ENCODE results near the gene TMEM106A. TPM values are rescaled to one million over a fixed set of nuclear protein-coding genes. Genes with fewer than 3 reads are reported as not detected.
"Not testable (repeated sequence)": the region's sequence is repeated elsewhere in the genome, so short reads cannot be mapped to it uniquely, and the experiment has no call there.

Gene TMEM106A
- total RNA-seq, 1 donor from 2014 or later: 18.2 TPM

- H3K27me3 Mint-ChIP-seq (ENCODE audit: insufficient read depth): no peaks in the 10 kb centered on the region
- DNase-seq (ENCODE audit: low spot score): no peak
- H3K9me3 Mint-ChIP-seq: no peaks in the 10 kb centered on the region
- intact Hi-C loops (cut with micrococcal nuclease): no loop called here
- no peaks in the 10 kb centered on the region for H3K4me1 Mint-ChIP-seq (ENCODE audit: low read depth)
- no peak overlapping the region for H3K27ac Mint-ChIP-seq
- peaks cover 57% of the 10 kb centered on the region for H3K36me3 Mint-ChIP-seq (ENCODE audit: low read depth)
- no peak overlapping the region for H3K4me3 Mint-ChIP-seq
Measured at GRCh38 chr17:43193251-43193650, 18.4 kb upstream of the TMEM106A start.

- H3K4me1 Mint-ChIP-seq (ENCODE audit: low read depth): no peaks in the 10 kb centered on the region
Measured at GRCh38 chr17:43199633-43200032, 12.0 kb upstream of the TMEM106A start.

GRCh38 chr17:43200127-43200526, 11.5 kb upstream of the TMEM106A start:
- Mint-ChIP-seq H3K27ac (no peak overlapping the region), H3K36me3 (ENCODE audit: low read depth) (peaks cover 52% of the 10 kb centered on the region), H3K4me3 (no peak overlapping the region), H3K27me3 (ENCODE audit: insufficient read depth) (no peaks in the 10 kb centered on the region), H3K4me1 (ENCODE audit: low read depth) (no peaks in the 10 kb centered on the region), H3K9me3 (no peaks in the 10 kb centered on the region)
- DNase-seq (ENCODE audit: low spot score): no peak
- intact Hi-C loops (cut with micrococcal nuclease): no loop called here

More at GRCh38 chr17:43199633-43200032, 12.0 kb upstream of the TMEM106A start:
- no peak for DNase-seq (ENCODE audit: low spot score)
- Mint-ChIP-seq H3K9me3 (no peaks in the 10 kb centered on the region), H3K4me3 (no peak overlapping the region), H3K27me3 (ENCODE audit: insufficient read depth) (no peaks in the 10 kb centered on the region), H3K36me3 (ENCODE audit: low read depth) (peaks cover 55% of the 10 kb centered on the region), H3K27ac (no peak overlapping the region)
- intact Hi-C loops (cut with micrococcal nuclease): no loop called here

GRCh38 chr17:43203013-43203412, 8.7 kb upstream of the TMEM106A start:
- intact Hi-C loops (cut with micrococcal nuclease); H3K27ac Mint-ChIP-seq; H3K9me3 Mint-ChIP-seq; DNase-seq (ENCODE audit: low spot score); H3K4me1 Mint-ChIP-seq (ENCODE audit: low read depth); H3K4me3 Mint-ChIP-seq; H3K27me3 Mint-ChIP-seq (ENCODE audit: insufficient read depth): not testable (repeated sequence)
- peaks cover 49% of the 10 kb centered on the region for H3K36me3 Mint-ChIP-seq (ENCODE audit: low read depth)

- Mint-ChIP-seq H3K4me1 (ENCODE audit: low read depth) (peaks cover 34% of the 10 kb centered on the region), H3K27ac (peak overlapping the region; percentile 90), H3K27me3 (ENCODE audit: insufficient read depth) (no peaks in the 10 kb centered on the region), H3K36me3 (ENCODE audit: low read depth) (peaks cover 22% of the 10 kb centered on the region), H3K9me3 (no peaks in the 10 kb centered on the region), H3K4me3 (peak overlapping the region; percentile 97)
- no peak for DNase-seq (ENCODE audit: low spot score)
- intact Hi-C loops (cut with micrococcal nuclease): loop anchor here (5.0 kb wide), 1 partner anchor 188 kb away; the partner anchor contains the start of gene VAT1
Measured at GRCh38 chr17:43210576-43210975, 1.1 kb upstream of the TMEM106A start.

GRCh38 chr17:43211123-43211479, 574 bp upstream of the TMEM106A start:
- Mint-ChIP-seq H3K4me1 (ENCODE audit: low read depth) (peaks cover 34% of the 10 kb centered on the region), H3K36me3 (ENCODE audit: low read depth) (peaks cover 26% of the 10 kb centered on the region), H3K27me3 (ENCODE audit: insufficient read depth) (no peaks in the 10 kb centered on the region), H3K27ac (peak overlapping the region; percentile 90), H3K9me3 (no peaks in the 10 kb centered on the region), H3K4me3 (peak overlapping the region; percentile 97)
- DNase-seq (ENCODE audit: low spot score): no peak
- intact Hi-C loops (cut with micrococcal nuclease): loop anchor here (1.0 to 5.0 kb wide), 5 partner anchors 41 to 213 kb away; partner anchors contain the start of genes BRCA1, RPL27 and VAT1

GRCh38 chr17:43212641-43213490, 1.2 kb downstream of the TMEM106A start:
- peak overlapping the region; percentile 90 for H3K27ac Mint-ChIP-seq
- DNase-seq (ENCODE audit: low spot score): no peak
- peaks cover 46% of the 10 kb centered on the region for H3K4me1 Mint-ChIP-seq (ENCODE audit: low read depth)
- no peaks in the 10 kb centered on the region for H3K9me3 Mint-ChIP-seq
- peak overlapping the region; percentile 97 for H3K4me3 Mint-ChIP-seq
- H3K27me3 Mint-ChIP-seq (ENCODE audit: insufficient read depth): no peaks in the 10 kb centered on the region
- intact Hi-C loops (cut with micrococcal nuclease): loop anchor here (5.0 kb wide), 1 partner anchor 191 kb away; the partner anchor contains the start of gene VAT1
- peaks cover 24% of the 10 kb centered on the region for H3K36me3 Mint-ChIP-seq (ENCODE audit: low read depth)

- Mint-ChIP-seq H3K36me3 (ENCODE audit: low read depth) (peaks cover 22% of the 10 kb centered on the region), H3K4me1 (ENCODE audit: low read depth) (peaks cover 49% of the 10 kb centered on the region), H3K9me3 (no peaks in the 10 kb centered on the region), H3K27ac (peak overlapping the region; percentile 42), H3K4me3 (peak overlapping the region; percentile 97), H3K27me3 (ENCODE audit: insufficient read depth) (no peaks in the 10 kb centered on the region)
- intact Hi-C loops (cut with micrococcal nuclease): loop anchor here (5.0 kb wide), 1 partner anchor 191 kb away; the partner anchor contains the start of gene VAT1
- no peak for DNase-seq (ENCODE audit: low spot score)
Measured at GRCh38 chr17:43213545-43213944, 1.9 kb downstream of the TMEM106A start.

- Mint-ChIP-seq H3K4me1 (ENCODE audit: low read depth) (peaks cover 49% of the 10 kb centered on the region), H3K27me3 (ENCODE audit: insufficient read depth) (no peaks in the 10 kb centered on the region), H3K27ac (no peak overlapping the region), H3K4me3 (no peak overlapping the region), H3K9me3 (no peaks in the 10 kb centered on the region), H3K36me3 (ENCODE audit: low read depth) (peaks cover 22% of the 10 kb centered on the region)
- DNase-seq (ENCODE audit: low spot score): no peak
- intact Hi-C loops (cut with micrococcal nuclease): no loop called here
Measured at GRCh38 chr17:43215341-43215740, 3.7 kb downstream of the TMEM106A start.

GRCh38 chr17:43216369-43216761, 4.7 kb downstream of the TMEM106A start:
- no peak overlapping the region for H3K27ac Mint-ChIP-seq
- no peaks in the 10 kb centered on the region for H3K27me3 Mint-ChIP-seq (ENCODE audit: insufficient read depth)
- H3K4me1 Mint-ChIP-seq (ENCODE audit: low read depth): peaks cover 40% of the 10 kb centered on the region
- intact Hi-C loops (cut with micrococcal nuclease): no loop called here
- DNase-seq (ENCODE audit: low spot score): no peak
- no peaks in the 10 kb centered on the region for H3K9me3 Mint-ChIP-seq
- H3K4me3 Mint-ChIP-seq: no peak overlapping the region
- peaks cover 20% of the 10 kb centered on the region for H3K36me3 Mint-ChIP-seq (ENCODE audit: low read depth)

GRCh38 chr17:43216762-43217613, 5.3 kb downstream of the TMEM106A start:
- Mint-ChIP-seq H3K4me3 (no peak overlapping the region), H3K27ac (no peak overlapping the region), H3K27me3 (ENCODE audit: insufficient read depth) (no peaks in the 10 kb centered on the region), H3K9me3 (no peaks in the 10 kb centered on the region), H3K36me3 (ENCODE audit: low read depth) (peaks cover 21% of the 10 kb centered on the region), H3K4me1 (ENCODE audit: low read depth) (peaks cover 36% of the 10 kb centered on the region)
- intact Hi-C loops (cut with micrococcal nuclease): no loop called here
- no peak for DNase-seq (ENCODE audit: low spot score)

GRCh38 chr17:43217614-43218087, 6.0 kb downstream of the TMEM106A start:
- DNase-seq (ENCODE audit: low spot score): no peak

More at GRCh38 chr17:43217614-43218087, 6.0 kb downstream of the TMEM106A start:
- Mint-ChIP-seq H3K9me3 (no peaks in the 10 kb centered on the region), H3K27me3 (ENCODE audit: insufficient read depth) (no peaks in the 10 kb centered on the region), H3K27ac (peak overlapping the region; percentile 66), H3K4me3 (no peak overlapping the region), H3K36me3 (ENCODE audit: low read depth) (peaks cover 21% of the 10 kb centered on the region), H3K4me1 (ENCODE audit: low read depth) (peaks cover 29% of the 10 kb centered on the region)
- intact Hi-C loops (cut with micrococcal nuclease): no loop called here

Measured in activated T-helper 1 cell treated with anti-CD3 and anti-CD28 coated beads, Interleukin-12 subunit alpha, Interleukin-12 subunit beta, Interleukin-2, Interleukin-4 antibody, amounts not matched to agents 30 ng/mL and 10 ng/mL and 1 ng/mL, durations not matched to agents 14 hours and 24 hours and 36 hours (primary cell).